HEK293 (cell line): Measurements from ENCODE around the gene ZBED4.
"Not testable (repeated sequence)": the region's sequence is repeated elsewhere in the genome, so short reads cannot be mapped to it uniquely, and the experiment has no call there.

ENCODE experiments used
- CTCF ChIA-PET: fragments of 350-600 bp; formaldehyde crosslinking; extraction: SDS; loops from one replicate; lab custom pipeline; 2021; ENCODE audit warnings: antibody characterized with exemption; lab: Yijun Ruan, JAX
- POLR2A ChIA-PET: fragments of 300-600 bp; formaldehyde crosslinking; extraction: SDS; loops from one replicate; lab custom pipeline; 2020; ENCODE audit warnings: antibody characterized with exemption, inconsistent platforms; lab: Yijun Ruan, JAX
- H3K27ac ChIP-seq: fragments of 200-500 bp; sonication (Bioruptor generic); 2 replicates; pipeline ENCODE4 v1.5.1; 2014; ENCODE audit warnings: low read depth, low read length, control low read depth, inconsistent platforms; ENCODE audit errors: extremely low read depth
- H3K36me3 ChIP-seq, 2 experiments: fragments of 200-500 bp in 1 of 2; sonication (Bioruptor generic) in 1 of 2; 1 replicate in 1 of 2; 2 replicates in 1 of 2; pipeline ENCODE4 v1.5.1; 2014 to 2017; ENCODE audit warnings: inconsistent platforms in 2 of 2, low read length in 2 of 2; ENCODE audit not compliant: control insufficient read depth in 2 of 2, insufficient read depth in 1 of 2
- H3K4me1 ChIP-seq: fragments of 200-500 bp; sonication (Bioruptor generic); 2 replicates; pipeline ENCODE4 v1.5.1; 2014; ENCODE audit warnings: mild to moderate bottlenecking, low read length, inconsistent platforms; ENCODE audit not compliant: control insufficient read depth, insufficient read depth
- H3K4me3 ChIP-seq: 2 replicates; pipeline ENCODE4 v1.5.1; 2011; ENCODE audit warnings: low read depth, mild to moderate bottlenecking, control low read depth, low read length, moderate library complexity
- H3K9me3 ChIP-seq: fragments of 200-500 bp; sonication (Bioruptor generic); 2 replicates; pipeline ENCODE4 v1.5.1; 2014; ENCODE audit warnings: low read depth, low read length, inconsistent platforms; ENCODE audit not compliant: control insufficient read depth, insufficient read depth
- GLI2 ChIP-seq: fragments of 450-650 bp; formaldehyde crosslinking; IDR thresholded peaks from 2 replicates; pipeline ENCODE4; 2017; ENCODE audit warnings: missing biosample characterization, missing genetic modification characterization, low read depth, borderline replicate concordance
- GLIS1 ChIP-seq: fragments of 450-650 bp; formaldehyde crosslinking; IDR thresholded peaks from 2 replicates; pipeline ENCODE4 v1.5.1; 2016; ENCODE audit warnings: missing biosample characterization, missing genetic modification characterization
- KLF16 ChIP-seq: fragments of 450-650 bp; formaldehyde crosslinking; IDR thresholded peaks from 2 replicates; pipeline ENCODE4 v1.5.1; 2017; ENCODE audit warnings: missing biosample characterization, missing genetic modification characterization
- SALL2 ChIP-seq: fragments of 450-650 bp; formaldehyde crosslinking; IDR thresholded peaks from 2 replicates; pipeline ENCODE4 v1.5.0; 2017; ENCODE audit warnings: missing biosample characterization, mild to moderate bottlenecking, missing genetic modification characterization, borderline replicate concordance
- ZFP41 ChIP-seq: fragments of 450-650 bp; formaldehyde crosslinking; IDR thresholded peaks from 2 replicates; pipeline ENCODE4 v1.5.1; 2016; ENCODE audit warnings: missing biosample characterization, missing genetic modification characterization, borderline replicate concordance
- ZNF138 ChIP-seq: fragments of 450-650 bp; formaldehyde crosslinking; IDR thresholded peaks from 2 replicates; pipeline ENCODE4 v1.5.1; 2016; ENCODE audit warnings: missing biosample characterization, missing genetic modification characterization, borderline replicate concordance
- ZNF146 ChIP-seq: fragments of 450-650 bp; formaldehyde crosslinking; IDR thresholded peaks from 2 replicates; pipeline ENCODE4 v1.5.1; 2016; ENCODE audit warnings: missing biosample characterization, missing genetic modification characterization
- ZNF169 ChIP-seq: fragments of 450-650 bp; formaldehyde crosslinking; IDR thresholded peaks from 2 replicates; pipeline ENCODE4 v1.5.1; 2016; ENCODE audit warnings: missing biosample characterization, missing genetic modification characterization
- ZNF202 ChIP-seq: fragments of 450-650 bp; formaldehyde crosslinking; IDR thresholded peaks from 2 replicates; pipeline ENCODE4 v1.5.1; 2016; ENCODE audit warnings: missing biosample characterization, missing genetic modification characterization, borderline replicate concordance
- ZNF302 ChIP-seq: fragments of 450-650 bp; formaldehyde crosslinking; IDR thresholded peaks from 2 replicates; pipeline ENCODE4 v1.5.1; 2016; ENCODE audit warnings: missing biosample characterization, missing genetic modification characterization, low read depth
- ZNF394 ChIP-seq: fragments of 450-650 bp; formaldehyde crosslinking; IDR thresholded peaks from 2 replicates; pipeline ENCODE4 v1.5.1; 2016; ENCODE audit warnings: missing biosample characterization, missing genetic modification characterization, mild to moderate bottlenecking, moderate library complexity, borderline replicate concordance
- ZNF433 ChIP-seq: fragments of 450-650 bp; formaldehyde crosslinking; IDR thresholded peaks from 2 replicates; pipeline ENCODE4 v1.5.1; 2016; ENCODE audit warnings: missing biosample characterization, missing genetic modification characterization, low read depth
- ZNF48 ChIP-seq: fragments of 450-650 bp; formaldehyde crosslinking; IDR thresholded peaks from 2 replicates; pipeline ENCODE4 v1.5.1; 2016; ENCODE audit warnings: missing biosample characterization, missing genetic modification characterization
- ZNF623 ChIP-seq: fragments of 450-650 bp; formaldehyde crosslinking; IDR thresholded peaks from 2 replicates; pipeline ENCODE4 v1.5.1; 2016; ENCODE audit warnings: missing biosample characterization, missing genetic modification characterization
- ZNF624 ChIP-seq: fragments of 450-650 bp; formaldehyde crosslinking; IDR thresholded peaks from 2 replicates; pipeline ENCODE4 v1.5.1; 2017; ENCODE audit warnings: missing biosample characterization, missing genetic modification characterization
- ZNF639 ChIP-seq: fragments of 450-650 bp; formaldehyde crosslinking; IDR thresholded peaks from 2 replicates; pipeline ENCODE4 v1.5.1; 2016; ENCODE audit warnings: missing biosample characterization, missing genetic modification characterization
- ZNF76 ChIP-seq: fragments of 450-650 bp; formaldehyde crosslinking; IDR thresholded peaks from 2 replicates; pipeline ENCODE4; 2016; ENCODE audit warnings: low read depth, missing biosample characterization, missing genetic modification characterization, borderline replicate concordance
- TF ChIP-seq, protein P1 (sequence below): fragments of 450-650 bp; formaldehyde crosslinking; IDR thresholded peaks from 2 replicates; pipeline ENCODE4 v1.5.1; 2017; ENCODE audit warnings: missing biosample characterization, missing genetic modification characterization
- TF ChIP-seq, protein P2 (sequence below): fragments of 450-650 bp; formaldehyde crosslinking; IDR thresholded peaks from 2 replicates; pipeline ENCODE4 v1.5.1; 2017; ENCODE audit warnings: missing biosample characterization, missing genetic modification characterization

The ZBED4 gene

GRCh38 chr22:49817359-49817758 is 36.3 kb upstream of the ZBED4 start:
- H3K36me3 ChIP-seq = peaks cover 42 to 93% of the 10 kb centered on the region in 2 experiments
- no peaks in the 10 kb centered on the region for H3K9me3 ChIP-seq
- H3K4me1 ChIP-seq = no peaks in the 10 kb centered on the region
- H3K4me3 ChIP-seq = no peak overlapping the region
- CTCF ChIA-PET = interaction anchor here (0.6 kb wide), 1 partner anchor 552 kb away, joined by 3 read pairs; no protein-coding TSS in a partner anchor
- POLR2A ChIA-PET = interaction anchor here (1.3 kb wide), 1 partner anchor 9 kb away, joined by 4 read pairs; no protein-coding TSS in a partner anchor
- H3K27ac ChIP-seq = no peak overlapping the region
- no peak for TF ChIP-seq ZNF394 (tag by site-specific recombination)
- no peak for TF ChIP-seq ZFP41
- TF ChIP-seq ZNF169 = no peak
- no peak for TF ChIP-seq KLF16 (tag by site-specific recombination)
- no peak for TF ChIP-seq ZNF202 (tag by site-specific recombination)
- no peak for TF ChIP-seq ZNF138
- no peak for TF ChIP-seq SALL2
- TF ChIP-seq, protein P1, sequence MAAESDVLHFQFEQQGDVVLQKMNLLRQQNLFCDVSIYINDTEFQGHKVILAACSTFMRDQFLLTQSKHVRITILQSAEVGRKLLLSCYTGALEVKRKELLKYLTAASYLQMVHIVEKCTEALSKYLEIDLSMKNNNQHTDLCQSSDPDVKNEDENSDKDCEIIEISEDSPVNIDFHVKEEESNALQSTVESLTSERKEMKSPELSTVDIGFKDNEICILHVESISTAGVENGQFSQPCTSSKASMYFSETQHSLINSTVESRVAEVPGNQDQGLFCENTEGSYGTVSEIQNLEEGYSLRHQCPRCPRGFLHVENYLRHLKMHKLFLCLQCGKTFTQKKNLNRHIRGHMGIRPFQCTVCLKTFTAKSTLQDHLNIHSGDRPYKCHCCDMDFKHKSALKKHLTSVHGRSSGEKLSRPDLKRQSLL (tag by site-specific recombination) = no peak
- no peak for TF ChIP-seq ZNF146 (tag by site-specific recombination)
- no peak for TF ChIP-seq ZNF302 (tag by site-specific recombination)
- no peak for TF ChIP-seq ZNF76
- TF ChIP-seq ZNF639 = no peak
- TF ChIP-seq, all 188 proteins: peak for 0

DNA sequence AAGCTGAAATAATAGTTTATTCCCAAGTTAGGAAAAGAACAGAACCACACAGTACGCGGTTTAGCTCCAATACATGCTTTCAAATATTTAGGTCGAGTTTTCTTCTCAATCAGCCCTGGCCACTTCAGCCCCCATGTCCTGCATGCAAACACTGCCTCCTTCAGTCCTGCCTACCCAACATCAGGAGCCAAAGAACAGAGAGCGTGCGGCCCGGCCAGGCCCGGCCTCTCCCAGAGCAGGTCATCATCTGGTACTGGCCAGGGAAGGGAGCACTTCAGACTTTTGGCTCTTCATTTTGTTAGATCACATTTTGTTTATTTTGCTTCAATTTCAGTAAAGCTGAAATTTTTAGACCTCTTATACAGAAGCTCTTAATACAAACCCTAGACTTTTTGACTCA is 32.7 kb upstream of the ZBED4 start:
- POLR2A ChIA-PET = interaction anchor here (0.7 kb wide), 1 partner anchor 240 kb away, joined by 3 read pairs; no protein-coding TSS in a partner anchor

GRCh38 chr22:49821741-49822140 is 31.9 kb upstream of the ZBED4 start:
- not testable (repeated sequence) for H3K4me3 ChIP-seq, H3K27ac ChIP-seq, H3K4me1 ChIP-seq, H3K9me3 ChIP-seq
- CTCF ChIA-PET = interaction anchor here (0.6 to 1.5 kb wide), 2 partner anchors 168 to 209 kb away, joined by 3 read pairs; no protein-coding TSS in a partner anchor
- POLR2A ChIA-PET = interaction anchor here (0.7 kb wide), 1 partner anchor 339 kb away, joined by 4 read pairs; no protein-coding TSS in a partner anchor
- peaks cover 46 to 92% of the 10 kb centered on the region in 2 experiments for H3K36me3 ChIP-seq

More for the DNA sequence above, 32.7 kb upstream of the ZBED4 start:
- TF ChIP-seq ZNF623 (tag by site-specific recombination) = no peak
- no peak for TF ChIP-seq GLIS1 (tag by site-specific recombination)
- TF ChIP-seq ZNF624 (tag by site-specific recombination) = no peak
- no peak for TF ChIP-seq ZNF433 (tag by site-specific recombination)
- no peak for TF ChIP-seq GLI2 (tag by site-specific recombination)
- TF ChIP-seq, protein P2, sequence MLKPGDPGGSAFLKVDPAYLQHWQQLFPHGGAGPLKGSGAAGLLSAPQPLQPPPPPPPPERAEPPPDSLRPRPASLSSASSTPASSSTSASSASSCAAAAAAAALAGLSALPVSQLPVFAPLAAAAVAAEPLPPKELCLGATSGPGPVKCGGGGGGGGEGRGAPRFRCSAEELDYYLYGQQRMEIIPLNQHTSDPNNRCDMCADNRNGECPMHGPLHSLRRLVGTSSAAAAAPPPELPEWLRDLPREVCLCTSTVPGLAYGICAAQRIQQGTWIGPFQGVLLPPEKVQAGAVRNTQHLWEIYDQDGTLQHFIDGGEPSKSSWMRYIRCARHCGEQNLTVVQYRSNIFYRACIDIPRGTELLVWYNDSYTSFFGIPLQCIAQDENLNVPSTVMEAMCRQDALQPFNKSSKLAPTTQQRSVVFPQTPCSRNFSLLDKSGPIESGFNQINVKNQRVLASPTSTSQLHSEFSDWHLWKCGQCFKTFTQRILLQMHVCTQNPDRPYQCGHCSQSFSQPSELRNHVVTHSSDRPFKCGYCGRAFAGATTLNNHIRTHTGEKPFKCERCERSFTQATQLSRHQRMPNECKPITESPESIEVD (tag by site-specific recombination) = no peak
- no peak for TF ChIP-seq ZNF48 (tag by site-specific recombination)
- peaks cover 46 to 100% of the 10 kb centered on the region in 2 experiments for H3K36me3 ChIP-seq
- H3K4me3 ChIP-seq = no peak overlapping the region
- CTCF ChIA-PET = interaction anchor here (0.6 to 1.5 kb wide), 3 partner anchors 46 to 210 kb away, joined by 3 read pairs; no protein-coding TSS in a partner anchor
- no peaks in the 10 kb centered on the region for H3K9me3 ChIP-seq
- no peak overlapping the region for H3K27ac ChIP-seq
- H3K4me1 ChIP-seq = peaks cover 4% of the 10 kb centered on the region
